CD4-positive, alpha-beta T cell treated with Interleukin-17A for 4 hours (primary cell): ENCODE results near the gene APOL5.
"Not testable (repeated sequence)": the region's sequence is repeated elsewhere in the genome, so short reads cannot be mapped to it uniquely, and the experiment has no call there.

Source experiments
- DNase-seq: peaks from one replicate; pipeline ENCODE4 v3.0.0-alpha.2; 2020; ENCODE audit warnings: mixed read lengths

APOL5 gene

GRCh38 chr22:35711336-35711735 lies 6.3 kb upstream of the APOL5 start:
- no peak for DNase-seq

- DNase-seq: no peak
Observed at GRCh38 chr22:35712672-35713071, 5.0 kb upstream of the APOL5 start.

- DNase-seq: no peak
Observed at GRCh38 chr22:35719212-35719875, 1.7 kb downstream of the APOL5 start.

DNA sequence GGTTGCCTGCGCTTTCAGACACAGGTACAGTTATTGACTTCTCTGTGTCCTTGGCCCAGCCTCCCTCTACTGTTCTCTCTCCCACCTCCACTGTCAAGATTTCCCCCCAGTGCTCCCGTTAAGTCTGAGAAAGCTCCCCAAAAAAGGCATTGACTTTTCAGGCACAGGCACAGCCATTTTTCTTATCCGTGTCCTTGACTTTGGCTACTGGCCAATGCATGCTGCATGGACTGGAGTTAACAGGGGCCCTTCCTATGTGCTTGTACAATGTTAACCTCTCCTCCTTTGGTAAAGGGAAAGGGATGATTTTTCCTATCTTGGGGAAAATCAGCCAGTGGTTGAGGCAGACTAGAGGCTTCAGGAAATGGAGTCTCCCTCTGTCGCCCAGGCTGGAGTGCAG lies 4.3 kb downstream of the APOL5 start:
- DNase-seq: no peak

- DNase-seq: no peak
Observed at GRCh38 chr22:35725521-35725920, 7.8 kb downstream of the APOL5 start.

GRCh38 chr22:35726398-35726797 lies 8.7 kb downstream of the APOL5 start:
- no peak for DNase-seq

- no peak for DNase-seq
Observed at GRCh38 chr22:35726933-35727332, 9.3 kb downstream of the APOL5 start.

- no peak for DNase-seq
Observed at GRCh38 chr22:35727436-35727835, 9.8 kb downstream of the APOL5 start.

DNA sequence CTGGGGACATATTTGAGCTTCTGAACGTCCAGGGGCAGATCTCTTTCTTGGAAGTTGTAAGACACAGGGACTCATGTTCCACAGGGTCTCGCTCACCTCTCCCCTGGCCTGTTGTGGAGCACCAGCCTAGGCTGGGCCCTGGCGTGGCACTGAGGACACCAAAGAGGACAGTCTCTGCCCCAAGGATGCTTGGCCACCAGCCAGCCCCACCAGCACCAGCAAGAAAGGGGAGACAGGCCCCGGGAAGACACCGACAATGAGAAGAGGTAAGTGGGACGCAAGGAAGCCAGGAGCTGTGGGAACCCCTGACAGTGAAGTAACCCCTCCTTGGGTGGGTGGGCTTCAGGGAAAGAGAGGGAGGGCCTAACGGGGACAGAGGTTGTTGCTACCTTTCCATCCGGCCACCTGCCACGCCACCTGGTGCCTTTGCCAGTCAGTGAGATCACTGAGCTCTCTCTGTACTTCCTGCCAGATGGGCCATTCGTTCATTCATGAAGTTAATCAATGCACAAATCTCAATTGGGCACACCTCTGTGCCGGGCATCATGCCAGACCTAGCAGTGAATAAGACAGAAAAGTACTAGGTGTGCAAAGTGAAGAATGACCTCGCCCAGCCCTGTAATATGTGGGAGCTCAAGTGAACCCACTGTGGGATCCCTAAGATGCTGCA lies 11.1 kb downstream of the APOL5 start:
- no peak for DNase-seq

GRCh38 chr22:35729309-35729698 lies 11.6 kb downstream of the APOL5 start:
- no peak for DNase-seq

DNA sequence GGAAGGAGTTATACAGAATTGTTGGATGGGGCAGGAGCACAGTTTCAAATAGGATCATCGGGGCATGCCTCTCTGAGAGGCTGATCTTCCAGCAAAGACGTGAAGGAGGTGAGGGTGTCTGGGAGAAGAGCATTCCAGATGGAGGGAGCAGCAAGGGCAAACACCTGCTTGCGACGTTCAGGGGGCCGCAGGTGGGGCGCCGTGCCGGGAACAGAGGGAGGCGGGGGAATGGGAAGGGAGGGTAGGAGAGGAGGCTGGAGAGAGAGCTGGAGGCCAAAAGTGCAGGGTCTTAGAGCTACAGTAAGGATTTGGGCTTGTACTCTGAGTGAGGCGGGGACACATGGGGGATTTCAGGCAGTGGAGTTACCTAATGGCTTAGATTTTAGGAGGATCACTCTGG lies 13.6 kb downstream of the APOL5 start:
- DNase-seq: no peak

DNA sequence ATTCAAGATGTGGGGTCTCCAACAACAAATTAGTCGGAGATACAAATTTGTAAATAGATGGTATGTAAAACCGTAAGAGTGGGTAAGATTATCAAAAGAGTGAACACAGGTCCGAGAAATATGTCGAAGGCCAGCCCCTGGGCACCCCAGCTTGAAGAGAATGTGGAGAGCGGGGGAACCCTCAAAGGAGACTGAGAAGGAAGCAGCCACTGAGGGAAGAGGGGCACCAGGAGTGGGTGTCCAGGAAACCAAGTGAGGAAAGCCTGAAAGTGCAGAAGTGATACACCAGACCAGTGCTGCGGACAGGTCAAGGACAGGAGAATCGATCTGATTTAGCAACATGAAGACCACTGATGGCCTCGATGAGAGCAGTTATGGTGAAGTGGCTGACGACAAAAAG lies 14.4 kb downstream of the APOL5 start:
- DNase-seq: no peak

DNA sequence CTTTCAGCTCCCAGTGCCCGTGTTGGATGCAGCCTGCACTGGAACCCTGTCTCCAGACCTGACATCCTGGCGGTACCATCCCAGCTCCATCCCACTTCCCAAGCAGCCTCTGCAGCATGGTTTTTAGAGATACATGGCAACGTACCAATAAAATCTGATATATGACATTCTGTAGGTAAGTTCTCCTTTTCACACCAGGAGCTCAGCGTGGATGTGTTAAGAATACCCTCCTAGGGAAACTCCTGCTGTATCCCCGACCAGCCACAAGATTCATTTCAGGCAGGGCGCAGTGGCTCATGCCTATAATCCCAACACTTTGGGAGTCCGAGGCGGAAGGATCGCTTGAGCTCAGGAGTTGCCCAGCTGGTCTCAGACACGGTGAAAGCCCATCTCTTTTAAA lies 15.4 kb downstream of the APOL5 start:
- DNase-seq: no peak

DNA sequence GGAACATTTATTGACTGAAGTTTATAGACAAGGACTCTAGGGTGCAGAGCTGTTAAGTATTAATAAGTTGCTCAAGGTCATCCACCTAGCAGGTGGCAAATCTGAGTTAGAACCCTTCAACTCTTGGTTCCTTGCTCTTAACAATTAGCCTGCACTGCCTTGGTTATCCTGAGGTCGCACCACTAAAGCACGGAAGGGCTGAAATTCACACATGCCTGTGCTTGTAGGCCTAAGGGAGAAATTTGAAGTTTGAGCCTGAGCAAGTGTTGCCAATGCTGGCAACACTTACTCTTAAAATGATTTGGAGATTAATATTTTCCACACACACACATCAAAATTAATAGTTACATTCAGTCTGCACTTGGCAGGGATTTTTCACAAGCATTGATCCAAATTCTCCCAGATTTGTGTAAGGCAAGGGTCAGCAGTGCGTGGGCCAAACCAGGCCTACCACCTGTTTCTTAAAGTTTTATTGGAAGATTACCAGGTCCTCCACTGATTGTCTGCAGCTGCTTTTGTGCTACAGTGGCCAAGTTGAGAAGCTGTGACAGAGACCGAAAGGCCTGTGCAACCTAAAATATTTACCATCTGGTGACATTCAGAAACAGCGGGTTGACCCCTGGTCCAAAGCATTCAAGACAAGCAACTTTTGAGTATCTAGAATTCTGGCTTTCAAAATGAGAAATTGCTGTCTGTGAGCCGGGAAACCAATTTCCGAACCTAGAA lies 16.3 kb downstream of the APOL5 start:
- no peak for DNase-seq

- DNase-seq: no peak
Observed at GRCh38 chr22:35734517-35734827, 16.8 kb downstream of the APOL5 start.

GRCh38 chr22:35735542-35735941 lies 17.9 kb downstream of the APOL5 start:
- DNase-seq: no peak

DNA sequence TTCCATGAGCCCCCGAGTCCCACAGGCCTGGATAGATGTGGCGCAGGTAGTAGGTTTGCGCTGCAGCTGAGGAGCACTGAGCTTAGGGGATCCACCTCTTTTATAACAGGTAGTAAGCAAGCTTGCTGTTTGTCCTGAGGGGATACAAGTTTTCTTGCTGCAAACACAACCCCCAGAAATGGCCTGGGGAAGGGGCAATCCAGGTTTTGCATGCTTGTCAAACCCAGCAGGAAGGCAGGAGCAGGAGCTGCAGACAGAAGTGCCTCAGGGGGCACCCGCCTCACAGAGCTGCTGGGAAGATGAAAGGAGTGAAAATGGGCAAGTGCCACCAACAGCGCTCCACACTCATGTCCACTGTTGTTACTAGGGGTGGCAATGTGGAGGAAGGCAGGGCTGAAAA lies 18.5 kb downstream of the APOL5 start:
- DNase-seq: no peak

GRCh38 chr22:35736701-35737100 lies 19.0 kb downstream of the APOL5 start:
- DNase-seq: no peak

- DNase-seq: not testable (repeated sequence)
Observed at GRCh38 chr22:35737886-35738285, 20.2 kb downstream of the APOL5 start.

DNA sequence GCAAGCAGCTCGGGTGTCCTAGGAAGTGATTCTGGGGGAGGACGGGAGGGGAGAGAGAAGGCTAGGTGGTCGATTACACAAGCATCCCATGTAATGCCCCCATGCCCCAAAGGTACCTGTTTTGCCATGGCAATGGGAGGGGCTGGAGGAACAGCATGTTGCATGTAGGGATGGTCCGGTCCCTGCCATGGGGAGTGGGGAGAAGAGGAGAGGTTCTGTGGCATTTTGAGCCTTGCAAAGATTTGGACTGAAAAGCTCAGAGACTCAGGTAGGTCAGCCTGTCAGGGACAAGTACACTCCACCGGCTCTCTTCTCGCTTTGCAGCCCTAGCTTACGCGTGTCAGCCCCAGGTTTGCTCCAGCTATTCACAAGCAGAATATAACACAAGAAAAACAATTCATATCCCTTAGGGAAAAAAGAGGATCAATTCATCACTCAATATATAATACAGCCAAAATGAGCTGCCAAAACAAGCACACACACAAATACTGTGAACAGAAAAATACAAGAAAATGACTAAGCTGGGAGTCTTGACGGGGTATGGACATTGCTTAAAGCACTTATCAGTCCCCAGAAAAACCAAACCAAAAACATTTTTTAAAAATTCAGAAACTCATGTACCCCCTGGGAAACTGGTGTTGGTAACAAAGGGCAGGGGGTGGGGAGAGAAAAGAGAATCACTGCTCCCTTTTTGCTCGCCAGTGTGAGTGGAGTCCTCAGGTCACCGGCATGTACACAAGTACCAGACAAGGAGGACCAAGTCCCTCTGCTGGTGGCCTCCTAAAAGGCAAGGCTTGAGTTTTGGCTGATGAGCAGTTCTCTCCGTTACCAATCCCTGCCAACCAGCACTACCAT lies 21.6 kb downstream of the APOL5 start:
- peak; percentile 26 for DNase-seq

DNA sequence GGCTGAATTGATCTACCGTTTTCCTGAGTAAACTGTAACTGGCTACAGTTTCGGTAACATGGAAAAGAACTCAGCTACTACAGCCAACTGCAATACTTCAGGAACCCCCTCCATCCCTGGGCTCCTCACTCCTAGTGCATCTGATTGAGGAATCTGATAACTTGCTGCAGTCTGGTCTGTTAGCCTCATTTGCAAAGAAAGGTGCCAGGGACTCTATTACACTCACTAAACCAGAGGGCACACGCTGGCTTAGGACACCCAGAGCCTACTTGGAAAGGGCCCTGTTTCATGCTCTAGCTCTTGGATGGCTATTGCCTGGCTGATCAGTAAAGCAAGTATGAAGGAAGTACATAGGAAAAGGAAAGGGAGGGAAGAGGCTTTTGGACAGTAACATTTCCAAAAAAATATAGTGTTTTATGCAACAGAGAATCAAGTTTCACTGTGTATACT lies 22.3 kb downstream of the APOL5 start:
- no peak for DNase-seq

DNA sequence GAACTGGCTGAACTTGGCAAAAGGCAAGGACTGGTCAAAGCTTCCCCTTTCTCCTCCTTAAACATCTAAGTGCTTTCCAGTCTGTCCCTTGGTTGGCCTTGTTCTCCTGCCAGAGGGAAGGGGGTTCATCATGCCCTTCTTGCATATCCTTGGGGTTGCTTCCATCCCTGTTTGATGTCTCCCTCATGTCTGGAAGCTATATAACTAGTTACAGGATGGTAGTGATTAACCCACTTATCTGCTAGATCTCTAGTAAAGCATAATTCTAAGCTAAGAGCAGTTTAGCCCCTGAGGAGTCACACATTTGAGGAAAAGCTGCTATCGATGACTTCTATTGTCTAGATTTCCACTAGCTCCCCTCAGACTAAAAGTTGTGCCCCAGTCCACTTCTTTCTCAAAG lies 22.9 kb downstream of the APOL5 start:
- DNase-seq: no peak

DNA sequence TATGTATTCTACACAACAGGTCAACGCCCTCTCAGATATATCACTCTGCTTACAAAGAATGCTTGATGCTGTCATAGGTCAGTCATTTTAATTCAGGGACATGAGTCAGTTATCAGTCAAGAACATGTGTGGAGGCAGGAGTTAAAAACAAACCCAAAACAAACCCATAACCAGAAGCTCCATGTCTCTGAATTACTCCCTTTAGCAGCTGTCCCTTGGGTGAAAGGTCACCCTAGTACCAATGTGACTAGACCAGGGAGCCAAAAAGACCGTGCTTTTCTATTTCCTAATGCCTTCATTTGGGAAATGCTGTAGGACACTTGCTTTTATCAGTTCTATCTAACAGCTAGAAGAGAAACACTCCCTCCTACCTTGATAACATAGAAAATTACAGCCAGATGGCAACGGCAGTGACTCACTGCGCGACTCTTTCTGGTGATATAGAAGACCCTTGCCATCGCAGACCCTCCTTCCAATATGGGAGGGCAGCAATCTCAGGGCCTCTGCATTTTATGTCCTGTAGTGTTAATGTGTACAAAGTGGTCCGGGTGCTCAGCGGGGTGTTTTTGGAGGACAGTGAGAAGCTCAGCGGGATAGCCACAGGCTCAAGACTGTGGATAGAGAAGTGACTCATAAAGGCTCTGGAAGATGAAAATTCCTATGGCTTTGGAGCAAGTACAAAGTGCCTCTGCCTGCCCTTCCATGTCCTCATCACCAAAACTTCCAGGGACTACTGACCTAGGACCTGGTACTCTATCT lies 24.8 kb downstream of the APOL5 start:
- DNase-seq: no peak
